NCI-H524 treated with DMSO at 0.1 percent for 48 hours (cell line): ENCODE measurements around the gene PKN1.
"Not testable (repeated sequence)": the region's sequence is repeated elsewhere in the genome, so short reads cannot be mapped to it uniquely, and the experiment has no call there.

Experiments used
- DNase-seq: peaks from one replicate; lab custom pipeline; 2025; lab: John Stamatoyannopoulos, UW

PKN1 gene

GRCh38 chr19:14430712-14431111, 2.4 kb upstream of the PKN1 start:
- DNase-seq, result no peak

- DNase-seq, result no peak
Measured at GRCh38 chr19:14433554-14434501, 722 bp downstream of the PKN1 start.

- DNase-seq, result no peak
Measured at GRCh38 chr19:14434543-14435319, 1.6 kb downstream of the PKN1 start.

GRCh38 chr19:14435320-14436050, 2.4 kb downstream of the PKN1 start:
- DNase-seq, result no peak

- DNase-seq, result no peak
Measured at GRCh38 chr19:14437578-14438140, 4.6 kb downstream of the PKN1 start.

GRCh38 chr19:14439014-14439413, 5.9 kb downstream of the PKN1 start:
- no peak for DNase-seq

- DNase-seq, result no peak
Measured at GRCh38 chr19:14440049-14440448, 6.9 kb downstream of the PKN1 start.

- DNase-seq, result no peak
Measured at GRCh38 chr19:14441041-14441938, 8.2 kb downstream of the PKN1 start.

- DNase-seq, result no peak
Measured at GRCh38 chr19:14442891-14443631, 10.0 kb downstream of the PKN1 start.

- no peak for DNase-seq
Measured at GRCh38 chr19:14443632-14444216, 10.6 kb downstream of the PKN1 start.

GRCh38 chr19:14446336-14447036, 13.4 kb downstream of the PKN1 start:
- no peak for DNase-seq

GRCh38 chr19:14449321-14449720, 16.2 kb downstream of the PKN1 start:
- no peak for DNase-seq

- no peak for DNase-seq
Measured at GRCh38 chr19:14450168-14450874, 17.2 kb downstream of the PKN1 start.

GRCh38 chr19:14450876-14451275, 17.8 kb downstream of the PKN1 start:
- no peak for DNase-seq

- DNase-seq, result not testable (repeated sequence)
Measured at GRCh38 chr19:14452303-14452702, 19.2 kb downstream of the PKN1 start.

- no peak for DNase-seq
Measured at GRCh38 chr19:14459703-14460102, 26.6 kb downstream of the PKN1 start.

GRCh38 chr19:14460935-14461334, 27.8 kb downstream of the PKN1 start:
- DNase-seq, result no peak

- DNase-seq, result not testable (repeated sequence)
Measured at GRCh38 chr19:14462401-14462800, 29.3 kb downstream of the PKN1 start.

- no peak for DNase-seq
Measured at GRCh38 chr19:14463747-14464146, 30.6 kb downstream of the PKN1 start.
